ENCODE data around the gene SUSD4.

Gene SUSD4

GRCh38 chr1:223209992-223210787, 153.8 kb downstream of the SUSD4 start:
- DNase-seq (ENCODE audit: low read depth) = no peak

- no peak for DNase-seq (ENCODE audit: low read depth)
Measured at GRCh38 chr1:223209293-223209898, 154.6 kb downstream of the SUSD4 start.

GRCh38 chr1:223208164-223209076, 155.6 kb downstream of the SUSD4 start:
- no peak for DNase-seq (ENCODE audit: low read depth)

- no peak for DNase-seq (ENCODE audit: low read depth)
Measured at GRCh38 chr1:223207293-223208066, 156.5 kb downstream of the SUSD4 start.

GRCh38 chr1:223204424-223204823, 159.6 kb downstream of the SUSD4 start:
- DNase-seq (ENCODE audit: low read depth) = no peak

- DNase-seq (ENCODE audit: low read depth) = no peak
Measured at GRCh38 chr1:223203694-223204093, 160.3 kb downstream of the SUSD4 start.

GRCh38 chr1:223203034-223203408, 161.0 kb downstream of the SUSD4 start:
- no peak for DNase-seq (ENCODE audit: low read depth)

GRCh38 chr1:223202376-223203033, 161.5 kb downstream of the SUSD4 start:
- DNase-seq (ENCODE audit: low read depth) = no peak

- no peak for DNase-seq (ENCODE audit: low read depth)
Measured at GRCh38 chr1:223201967-223202366, 162.0 kb downstream of the SUSD4 start.

- DNase-seq (ENCODE audit: low read depth) = no peak
Measured at GRCh38 chr1:223200903-223201302, 163.1 kb downstream of the SUSD4 start.

- no peak for DNase-seq (ENCODE audit: low read depth)
Measured at GRCh38 chr1:223199094-223199647, 164.8 kb downstream of the SUSD4 start.

- no peak for DNase-seq (ENCODE audit: low read depth)
Measured at GRCh38 chr1:223198628-223198965, 165.4 kb downstream of the SUSD4 start.

GRCh38 chr1:223197923-223198627, 165.9 kb downstream of the SUSD4 start:
- no peak for DNase-seq (ENCODE audit: low read depth)

- peak; percentile 38 for DNase-seq (ENCODE audit: low read depth)
Measured at GRCh38 chr1:223189903-223190724, 173.9 kb downstream of the SUSD4 start.

GRCh38 chr1:223189525-223189902, 174.5 kb downstream of the SUSD4 start:
- DNase-seq (ENCODE audit: low read depth) = no peak

GRCh38 chr1:223188618-223189356, 175.2 kb downstream of the SUSD4 start:
- DNase-seq (ENCODE audit: low read depth) = no peak

- no peak for DNase-seq (ENCODE audit: low read depth)
Measured at GRCh38 chr1:223186800-223187199, 177.2 kb downstream of the SUSD4 start.

GRCh38 chr1:223183268-223183862, 180.6 kb downstream of the SUSD4 start:
- DNase-seq (ENCODE audit: low read depth) = no peak

Measured in activated gamma-delta T cell treated with anti-CD3 and anti-CD28 coated beads, Interleukin-2, amount 50 U/mL, for 16 hours (primary cell).